HG02938 (cell line): ENCODE results near the gene OSBPL6.
"Not testable (repeated sequence)": the region's sequence is repeated elsewhere in the genome, so short reads cannot be mapped to it uniquely, and the experiment has no call there.

Source experiments
- ATAC-seq: cut with Tn5 transposase; IDR thresholded peaks from one replicate; pipeline ENCODE4 v1.9.1; 2021; ENCODE audit warnings: mild to moderate bottlenecking, moderate library complexity; ENCODE audit not compliant: unreplicated experiment

Gene OSBPL6

DNA sequence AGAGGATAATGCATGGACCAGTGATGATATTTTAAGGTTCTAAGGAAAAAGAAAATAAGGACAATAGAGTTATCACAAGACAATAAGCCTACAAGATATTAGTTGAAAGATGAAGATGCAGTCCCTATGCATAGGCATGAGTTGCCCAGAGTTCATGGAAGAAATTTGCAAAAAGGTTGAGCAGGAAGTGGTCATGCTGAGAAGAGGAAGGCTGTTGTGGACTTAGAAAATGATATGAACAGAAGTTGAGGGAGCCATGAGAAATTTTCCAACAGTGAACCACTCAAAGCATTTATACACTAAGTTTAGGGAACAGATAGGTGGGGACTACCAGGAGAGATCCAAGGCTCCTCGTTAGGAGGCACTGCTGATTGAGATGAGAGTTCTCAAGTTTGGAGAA is 3.5 kb downstream of the OSBPL6 start:
- ATAC-seq, result no peak

- not testable (repeated sequence) for ATAC-seq
Measured at GRCh38 chr2:178198441-178198840, 4.1 kb downstream of the OSBPL6 start.

GRCh38 chr2:178199334-178199733 is 5.0 kb downstream of the OSBPL6 start:
- ATAC-seq, result no peak

DNA sequence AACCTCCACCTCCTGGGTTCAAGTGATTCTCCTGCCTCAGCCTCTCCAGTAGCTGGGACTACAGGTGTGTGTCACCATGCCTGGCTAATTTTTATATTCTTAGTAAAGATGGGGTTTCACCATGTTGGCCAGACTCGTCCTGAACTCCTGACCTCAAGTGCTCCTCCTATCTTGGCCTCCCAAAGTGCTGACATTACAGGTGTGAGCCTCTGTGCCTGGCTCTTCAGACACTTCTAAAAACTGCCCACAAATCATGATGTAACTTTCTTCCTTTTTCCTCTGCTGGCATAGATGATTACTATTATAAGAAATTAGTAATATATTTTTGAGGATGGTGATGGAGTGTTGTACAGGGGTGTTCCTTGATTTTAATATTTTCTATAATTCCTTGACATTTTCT is 6.0 kb downstream of the OSBPL6 start:
- ATAC-seq, result no peak

- no peak for ATAC-seq
Measured at GRCh38 chr2:178202927-178203326, 8.6 kb downstream of the OSBPL6 start.

GRCh38 chr2:178204977-178205376 is 10.7 kb downstream of the OSBPL6 start:
- ATAC-seq, result no peak

- ATAC-seq, result no peak
Measured at GRCh38 chr2:178205853-178206521, 11.7 kb downstream of the OSBPL6 start.

DNA sequence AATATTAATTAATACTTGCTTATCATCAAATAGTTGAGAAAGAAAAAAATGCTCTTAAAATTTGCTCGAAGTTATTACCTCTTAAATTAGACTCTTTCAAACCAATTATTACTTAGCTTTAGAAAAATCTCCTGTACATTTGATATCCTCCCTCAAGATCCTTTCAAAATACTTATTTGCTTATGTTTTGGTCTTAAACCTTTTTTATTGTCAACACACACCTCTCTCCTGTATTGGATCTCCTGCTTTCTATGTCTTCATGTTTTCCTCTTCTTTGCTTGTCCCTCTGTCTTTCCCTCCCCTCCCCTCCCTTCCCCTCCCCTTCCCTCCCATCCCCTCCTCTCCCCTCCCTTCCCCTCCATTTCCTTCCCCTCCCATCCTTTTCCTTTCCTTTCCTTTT is 14.0 kb downstream of the OSBPL6 start:
- ATAC-seq, result no peak

GRCh38 chr2:178208817-178209216 is 14.5 kb downstream of the OSBPL6 start:
- ATAC-seq, result no peak

DNA sequence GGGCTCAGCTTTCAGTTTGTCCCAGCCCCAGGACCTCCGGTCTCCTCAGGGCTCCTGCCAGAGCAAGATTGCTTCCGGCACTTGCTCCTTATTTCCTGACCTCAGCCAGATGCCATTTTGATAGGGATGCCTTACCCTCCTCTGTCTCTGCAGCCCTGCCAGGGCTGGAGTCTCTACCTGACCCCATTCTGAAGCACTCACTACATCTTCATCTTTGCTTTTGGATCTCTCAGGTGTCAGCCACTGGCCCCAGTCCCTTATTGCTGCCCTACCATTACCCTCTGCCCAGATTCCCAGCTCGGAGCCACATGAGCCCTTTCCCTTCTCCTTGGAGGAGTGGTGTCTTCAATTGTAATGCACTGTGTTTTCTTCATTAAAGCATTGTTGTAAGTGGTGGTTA is 17.1 kb downstream of the OSBPL6 start:
- no peak for ATAC-seq

DNA sequence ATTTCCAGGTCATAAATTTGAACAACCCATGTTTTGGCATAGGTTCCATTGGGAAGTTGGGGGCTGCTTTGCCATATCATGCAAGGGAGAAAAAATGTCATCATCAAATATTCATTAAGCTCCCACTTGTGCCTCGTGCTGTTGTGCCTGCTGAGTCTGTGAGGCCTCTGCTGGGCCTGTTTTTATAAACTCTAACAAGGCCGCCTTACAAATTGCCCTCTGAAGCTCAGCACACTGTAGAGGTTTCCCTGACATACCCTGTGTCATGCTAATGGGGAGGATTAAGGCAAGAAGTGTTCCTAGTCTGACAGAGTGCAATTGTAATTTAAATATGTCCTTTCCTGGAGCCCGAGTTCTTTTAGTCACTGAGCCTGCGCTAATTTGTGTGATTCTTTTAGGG is 17.6 kb downstream of the OSBPL6 start:
- ATAC-seq, result no peak

GRCh38 chr2:178213991-178214390 is 19.7 kb downstream of the OSBPL6 start:
- no peak for ATAC-seq

DNA sequence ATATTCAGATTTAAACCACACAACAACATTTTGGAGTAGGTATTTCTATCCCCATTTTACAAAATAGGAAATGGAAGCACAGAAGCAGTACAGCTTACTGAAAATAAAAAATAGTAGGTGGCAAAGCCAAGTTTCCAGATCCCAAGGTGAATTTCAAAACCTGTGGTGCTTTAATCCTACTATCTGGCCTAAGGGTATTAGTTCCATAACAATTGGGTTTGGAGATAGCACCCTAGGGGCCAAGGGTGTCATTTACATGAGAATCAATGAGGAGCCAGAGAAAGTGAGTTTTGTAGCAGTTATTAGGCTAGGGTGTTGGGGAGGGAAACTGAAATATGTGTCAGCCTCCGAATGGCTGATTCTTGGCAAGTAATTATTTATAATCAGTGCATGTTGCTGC is 24.9 kb downstream of the OSBPL6 start:
- no peak for ATAC-seq

- no peak for ATAC-seq
Measured at GRCh38 chr2:178220814-178221213, 26.5 kb downstream of the OSBPL6 start.

DNA sequence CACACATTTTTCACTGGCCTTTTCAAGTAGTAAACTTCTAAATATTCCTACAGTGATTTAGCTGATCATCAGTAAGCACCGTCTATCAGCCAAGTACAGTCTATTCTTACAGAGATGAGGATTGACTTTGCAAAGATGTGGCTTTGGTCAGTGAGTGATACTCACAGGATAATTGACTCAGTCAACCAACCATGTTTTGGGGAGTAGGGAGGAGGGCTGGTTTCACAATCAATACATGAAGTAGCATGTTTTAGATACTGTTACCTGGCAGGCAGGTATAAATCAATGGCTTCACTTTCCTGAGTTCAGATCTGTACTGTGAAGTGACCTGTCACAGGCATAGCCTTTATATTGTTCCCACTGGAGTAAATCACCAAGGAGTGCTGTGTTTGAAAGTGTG is 27.2 kb downstream of the OSBPL6 start:
- ATAC-seq, result no peak

DNA sequence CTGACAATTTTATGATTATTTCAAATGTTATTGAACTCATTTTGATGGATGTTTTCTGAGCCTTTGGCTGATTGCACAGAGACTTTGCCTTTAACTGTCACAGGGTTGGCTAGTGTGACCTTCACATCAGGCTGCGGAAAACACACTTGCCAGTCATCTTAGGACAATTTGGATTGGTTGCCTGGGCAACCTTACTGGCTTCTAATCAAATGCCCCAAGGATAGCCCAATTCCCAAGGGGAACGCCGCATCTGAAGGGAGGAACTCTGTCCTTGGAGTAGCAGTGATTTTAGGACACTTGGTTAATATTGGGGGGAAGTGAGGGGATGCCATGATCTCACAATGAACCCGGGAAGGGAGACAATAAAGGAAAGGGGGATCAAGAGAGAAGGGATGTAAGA is 29.5 kb downstream of the OSBPL6 start:
- ATAC-seq, result no peak

GRCh38 chr2:178225006-178225805 is 30.9 kb downstream of the OSBPL6 start:
- no peak for ATAC-seq

- no peak for ATAC-seq
Measured at GRCh38 chr2:178227187-178227586, 32.9 kb downstream of the OSBPL6 start.

DNA sequence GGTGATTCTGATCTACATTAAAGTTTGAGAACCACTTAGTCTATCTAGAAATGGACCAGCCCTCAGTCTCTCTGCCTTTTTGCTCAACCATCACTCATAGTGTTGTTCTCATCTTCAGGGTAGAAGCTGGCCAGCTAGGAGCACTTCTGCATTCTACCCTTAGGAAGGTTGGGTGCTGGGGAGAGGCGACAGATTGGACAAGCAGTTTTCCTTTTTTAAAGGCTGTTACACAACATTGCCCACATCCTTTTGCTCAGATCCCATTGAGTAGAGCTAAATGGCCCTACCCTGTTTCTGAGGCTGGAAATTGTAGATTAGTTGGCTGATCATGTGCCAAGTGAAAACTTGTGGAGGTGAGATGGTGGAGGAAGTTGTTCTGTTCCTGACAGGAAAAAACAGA is 35.6 kb downstream of the OSBPL6 start:
- ATAC-seq, result no peak

- no peak for ATAC-seq
Measured at GRCh38 chr2:178230396-178230795, 36.1 kb downstream of the OSBPL6 start.

- ATAC-seq, result no peak
Measured at GRCh38 chr2:178233428-178233827, 39.1 kb downstream of the OSBPL6 start.

DNA sequence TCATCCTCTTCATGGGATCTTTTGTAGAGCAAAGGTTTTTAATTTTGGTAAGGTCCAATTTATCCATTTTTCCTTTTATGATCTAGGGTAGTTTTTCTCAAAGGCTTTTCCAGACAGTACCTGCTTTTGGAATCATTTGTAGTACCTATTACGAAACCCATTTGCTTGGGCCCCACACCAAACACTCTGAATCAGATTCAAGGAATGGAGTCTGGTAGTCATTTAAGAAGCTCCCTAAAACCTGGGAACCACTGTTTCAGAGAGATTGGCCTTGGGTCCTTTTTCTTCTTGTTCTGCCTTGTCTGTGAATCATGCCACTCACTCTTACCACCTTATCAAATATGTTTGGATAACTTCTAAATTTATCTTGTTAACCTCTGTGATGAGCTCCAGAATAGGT is 40.3 kb downstream of the OSBPL6 start:
- ATAC-seq, result no peak
